Smooth muscle cell (in vitro differentiated cells): ENCODE measurements around the gene SELPLG. TPM values are rescaled to one million over a fixed set of nuclear protein-coding genes. Genes with fewer than 3 reads are reported as not detected.

ENCODE experiments used
- DNase-seq: peaks from one replicate; lab custom pipeline; 2025; ENCODE audit not compliant: unreplicated experiment; lab: John Stamatoyannopoulos, UW
- H2AFZ ChIP-seq: fragments of 200-600 bp; sonication (generic); 2 replicates; pipeline ENCODE4 v1.6.0; 2016; ENCODE audit warnings: antibody characterized with exemption, low read depth, mild to moderate bottlenecking
- H3F3A ChIP-seq: fragments of 200-600 bp; sonication (generic); 2 replicates; pipeline ENCODE4 v1.6.0; 2017; ENCODE audit warnings: antibody characterized with exemption, low read depth
- H3K27ac ChIP-seq: fragments of 200-600 bp; sonication (generic); 2 replicates; pipeline ENCODE4 v1.5.1; 2016; ENCODE audit warnings: low read depth, mild to moderate bottlenecking
- H3K27me3 ChIP-seq: fragments of 200-600 bp; sonication (generic); 2 replicates; pipeline ENCODE4 v1.6.1; 2016; ENCODE audit warnings: low read depth, mild to moderate bottlenecking
- H3K36me3 ChIP-seq: fragments of 200-600 bp; sonication (generic); 2 replicates; pipeline ENCODE4 v1.5.1; 2016; ENCODE audit warnings: low read depth
- H3K4me1 ChIP-seq: fragments of 200-600 bp; sonication (generic); 2 replicates; pipeline ENCODE4 v1.5.1; 2016; ENCODE audit warnings: low read depth
- H3K4me2 ChIP-seq: fragments of 200-600 bp; sonication (generic); 2 replicates; pipeline ENCODE4 v1.6.0; 2016; ENCODE audit warnings: mild to moderate bottlenecking
- H3K4me3 ChIP-seq: fragments of 200-600 bp; sonication (generic); 2 replicates; pipeline ENCODE4 v1.5.1; 2016; ENCODE audit warnings: mild to moderate bottlenecking
- H3K79me2 ChIP-seq: fragments of 200-600 bp; sonication (generic); 2 replicates; pipeline ENCODE4 v1.6.0; 2016; ENCODE audit warnings: low read depth, mild to moderate bottlenecking
- H3K9ac ChIP-seq: fragments of 200-600 bp; sonication (generic); 2 replicates; pipeline ENCODE4 v1.6.0; 2016; ENCODE audit warnings: low read depth
- H3K9me3 ChIP-seq: fragments of 200-600 bp; sonication (generic); replicated peaks from 2 replicates; pipeline ENCODE4 v1.5.1; 2016; ENCODE audit warnings: low read depth
- H4K20me1 ChIP-seq: fragments of 200-600 bp; sonication (generic); 2 replicates; pipeline ENCODE4 v1.6.0; 2016; ENCODE audit warnings: low read depth
- WGBS: methylation state at CpG from one replicate; pipeline ENCODE4 v1.1.7; 2016; ENCODE audit warnings: low lambda C conversion rate; 5-methylcytosine and 5-hydroxymethylcytosine counted together
- polyA plus RNA-seq: library from polyadenylated mRNA; unstranded; fragments of >200 nt; fragmentation: Nextera tagmentation; extraction: Ambion mirVana; gene quantifications from 2 replicates; pipeline ENCODE4 v1.2.1, GENCODE V29; 2016
- total RNA-seq: library from RNA; depleted of rRNA; stranded (reverse); fragments of >200 nt; gene quantifications from 2 replicates; pipeline ENCODE4 v1.2.3, GENCODE V29; 2014
- TF ChIP-seq, protein P1 (sequence below): fragments of 200-600 bp; sonication (generic); IDR thresholded peaks from 2 replicates; pipeline ENCODE4 v1.5.1; 2017; ENCODE audit warnings: borderline replicate concordance, mild to moderate bottlenecking, antibody characterized with exemption; ENCODE audit not compliant: insufficient read depth, poor library complexity, severe bottlenecking

The SELPLG gene
- total and polyA plus RNA-seq, 2 experiments from 2014 or later: 0.09 to 2.0 TPM

DNA sequence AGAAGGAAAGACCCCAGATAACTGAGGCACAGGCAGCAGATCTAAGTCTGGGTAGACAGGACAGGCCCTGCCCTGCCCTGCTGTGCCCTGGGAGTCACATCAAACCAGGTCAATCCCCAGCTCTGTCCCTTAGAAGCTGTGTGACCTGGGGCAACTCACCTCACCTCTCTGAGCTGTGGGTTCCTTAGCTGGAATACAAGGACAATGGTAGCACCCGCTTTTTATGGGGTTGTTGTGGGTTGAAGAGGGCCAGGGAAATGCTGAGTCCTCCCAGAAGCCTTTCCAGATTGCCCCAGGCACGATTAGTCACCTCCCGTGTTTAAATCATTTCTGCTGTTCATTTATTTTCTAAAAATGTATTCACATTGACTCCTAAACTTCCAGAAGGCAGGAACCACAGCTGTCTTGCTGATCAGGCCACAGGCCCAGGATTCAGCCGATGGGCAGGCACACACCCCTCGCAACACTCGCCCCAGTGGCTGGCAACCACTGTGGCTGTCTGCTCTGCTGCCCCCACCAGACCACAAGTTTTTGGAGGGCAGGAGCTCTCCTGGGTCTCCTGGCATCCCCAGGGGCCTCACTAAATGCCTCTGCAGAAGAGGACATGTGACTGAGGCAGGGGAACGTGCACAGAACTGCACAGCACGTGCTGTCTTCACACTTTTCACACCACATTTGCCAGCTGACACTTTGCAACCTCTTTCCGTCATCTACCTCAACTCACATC, 3.0 kb downstream of the SELPLG start:
- Histone ChIP-seq H3K9ac (peak overlapping the region; percentile 80), H3K4me3 (no peak overlapping the region), H3K27me3 (no peaks in the 10 kb centered on the region), H3K36me3 (no peaks in the 10 kb centered on the region), H4K20me1 (no peaks in the 10 kb centered on the region), H2AFZ (no peak overlapping the region), H3K4me1 (peaks cover 19% of the 10 kb centered on the region), H3K4me2 (peak overlapping the region; percentile 60), H3K79me2 (no peaks in the 10 kb centered on the region), H3K27ac (peak overlapping the region; percentile 95), H3F3A (peaks cover 14% of the 10 kb centered on the region), H3K9me3 (no peaks in the 10 kb centered on the region)
- TF ChIP-seq, protein P1, sequence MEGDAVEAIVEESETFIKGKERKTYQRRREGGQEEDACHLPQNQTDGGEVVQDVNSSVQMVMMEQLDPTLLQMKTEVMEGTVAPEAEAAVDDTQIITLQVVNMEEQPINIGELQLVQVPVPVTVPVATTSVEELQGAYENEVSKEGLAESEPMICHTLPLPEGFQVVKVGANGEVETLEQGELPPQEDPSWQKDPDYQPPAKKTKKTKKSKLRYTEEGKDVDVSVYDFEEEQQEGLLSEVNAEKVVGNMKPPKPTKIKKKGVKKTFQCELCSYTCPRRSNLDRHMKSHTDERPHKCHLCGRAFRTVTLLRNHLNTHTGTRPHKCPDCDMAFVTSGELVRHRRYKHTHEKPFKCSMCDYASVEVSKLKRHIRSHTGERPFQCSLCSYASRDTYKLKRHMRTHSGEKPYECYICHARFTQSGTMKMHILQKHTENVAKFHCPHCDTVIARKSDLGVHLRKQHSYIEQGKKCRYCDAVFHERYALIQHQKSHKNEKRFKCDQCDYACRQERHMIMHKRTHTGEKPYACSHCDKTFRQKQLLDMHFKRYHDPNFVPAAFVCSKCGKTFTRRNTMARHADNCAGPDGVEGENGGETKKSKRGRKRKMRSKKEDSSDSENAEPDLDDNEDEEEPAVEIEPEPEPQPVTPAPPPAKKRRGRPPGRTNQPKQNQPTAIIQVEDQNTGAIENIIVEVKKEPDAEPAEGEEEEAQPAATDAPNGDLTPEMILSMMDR: no peak
- WGBS: 30% methylated on average over 9 of the region's 9 CpGs
- DNase-seq: no peak

DNA sequence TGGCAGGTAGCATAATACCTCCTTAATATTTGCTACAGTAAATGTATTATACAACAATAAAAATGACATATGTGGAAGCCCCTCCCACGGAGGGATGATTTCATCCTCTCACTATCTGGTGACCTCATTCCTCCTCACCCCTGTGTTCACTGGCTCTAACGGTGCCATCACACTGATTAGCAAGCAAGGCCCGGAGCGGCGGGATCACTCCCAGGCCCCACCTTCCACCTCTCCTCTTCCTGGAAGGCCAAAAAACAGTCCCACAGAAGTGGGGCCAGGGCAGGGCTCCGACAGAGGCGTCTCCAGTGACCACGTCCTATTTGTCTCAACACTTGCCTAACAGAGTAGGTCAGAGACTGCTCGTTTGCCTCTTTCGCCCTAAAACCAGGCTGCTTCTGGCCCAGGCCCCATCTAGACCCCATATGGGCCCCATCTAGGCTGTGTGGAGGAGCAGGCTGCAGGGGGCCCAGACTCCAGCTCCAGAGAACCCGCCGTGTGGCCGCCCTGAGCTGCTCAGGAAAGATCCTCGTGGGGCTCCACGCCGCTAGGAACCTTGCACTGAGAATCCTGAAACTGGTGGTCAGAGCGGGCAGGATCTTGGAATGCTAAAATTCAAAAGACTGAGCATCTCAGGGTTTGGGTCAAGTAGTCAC, 3.7 kb downstream of the SELPLG start:
- Histone ChIP-seq H3K27me3 (no peaks in the 10 kb centered on the region), H3K4me3 (no peak overlapping the region), H3K4me1 (peaks cover 13% of the 10 kb centered on the region), H3F3A (peaks cover 14% of the 10 kb centered on the region), H3K9ac (peak overlapping the region; percentile 80), H3K9me3 (no peaks in the 10 kb centered on the region), H3K79me2 (no peaks in the 10 kb centered on the region), H3K4me2 (peak overlapping the region; percentile 60), H3K36me3 (no peaks in the 10 kb centered on the region), H3K27ac (peak overlapping the region; percentile 95), H2AFZ (no peak overlapping the region), H4K20me1 (no peaks in the 10 kb centered on the region)
- 47% methylated on average over 17 of the region's 17 CpGs for WGBS
- TF ChIP-seq, protein P1: no peak
- DNase-seq: peak; percentile 31

DNA sequence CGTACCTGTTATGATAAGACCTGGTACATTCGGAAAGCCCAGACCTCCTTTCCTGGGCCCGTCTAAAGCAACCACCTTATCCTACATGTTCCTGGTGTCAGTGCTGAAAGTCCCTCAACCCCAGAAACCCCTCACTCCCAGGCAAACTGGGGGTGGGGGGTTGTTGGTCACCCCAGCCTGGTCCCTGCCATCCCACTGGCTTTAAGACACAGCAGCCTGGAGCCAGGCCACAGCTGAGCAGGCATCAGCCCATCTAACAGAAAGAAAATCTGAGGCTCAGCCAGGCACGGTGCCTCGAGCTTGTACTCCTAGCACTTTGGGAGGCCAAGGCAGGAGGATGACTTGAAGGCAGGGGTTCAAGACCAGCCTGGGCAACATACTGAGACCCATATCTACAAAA, 4.5 kb downstream of the SELPLG start:
- H4K20me1 ChIP-seq: no peaks in the 10 kb centered on the region
- WGBS: 87% methylated on average over 5 of the region's 5 CpGs
- peaks cover 13% of the 10 kb centered on the region for H3K4me1 ChIP-seq
- no peaks in the 10 kb centered on the region for H3K36me3 ChIP-seq
- no peaks in the 10 kb centered on the region for H3K9me3 ChIP-seq
- H3K27ac ChIP-seq: peak overlapping the region; percentile 95
- H2AFZ ChIP-seq: no peak overlapping the region
- H3K27me3 ChIP-seq: no peaks in the 10 kb centered on the region
- no peak overlapping the region for H3K4me3 ChIP-seq
- TF ChIP-seq, protein P1: no peak
- peak overlapping the region; percentile 60 for H3K4me2 ChIP-seq
- no peaks in the 10 kb centered on the region for H3K79me2 ChIP-seq
- peak overlapping the region; percentile 80 for H3K9ac ChIP-seq
- peaks cover 14% of the 10 kb centered on the region for H3F3A ChIP-seq
- DNase-seq: no peak
